Measurements from ENCODE around the gene RAB26.

The RAB26 gene

DNA sequence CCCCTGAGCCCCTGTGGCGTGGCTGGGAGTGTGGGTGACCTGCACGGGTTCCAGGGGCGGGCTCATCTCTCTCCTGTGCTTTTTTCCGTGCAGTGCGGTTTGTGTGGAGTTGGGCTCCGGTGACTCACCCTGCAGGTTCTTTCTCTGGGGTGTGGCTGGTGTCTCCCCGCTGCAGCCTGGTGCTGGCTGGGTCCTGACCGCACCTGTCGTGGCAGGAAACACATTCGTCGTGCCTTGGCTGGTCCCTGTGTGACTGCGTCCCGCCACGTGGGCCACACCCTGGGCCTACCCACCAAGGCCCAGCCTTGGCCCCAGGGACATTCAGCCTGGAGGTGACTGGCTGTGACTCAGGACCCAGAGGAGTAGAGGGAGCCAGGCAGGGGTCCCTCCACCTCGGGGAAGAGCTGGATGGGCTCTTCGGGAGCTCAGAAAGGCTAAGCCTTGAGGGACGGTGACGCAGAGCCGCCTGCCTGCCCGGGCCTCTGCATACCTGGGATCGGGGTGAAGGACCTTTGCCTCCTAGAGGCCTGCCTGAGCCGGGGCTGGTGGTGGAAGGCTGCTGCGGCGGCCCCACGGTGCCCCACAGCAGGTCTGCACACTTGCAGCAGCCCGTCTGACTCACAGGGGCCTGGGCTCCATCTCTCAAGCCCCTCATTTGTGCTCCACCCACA is 14.9 kb downstream of the RAB26 start:
- no peak for DNase-seq

DNA sequence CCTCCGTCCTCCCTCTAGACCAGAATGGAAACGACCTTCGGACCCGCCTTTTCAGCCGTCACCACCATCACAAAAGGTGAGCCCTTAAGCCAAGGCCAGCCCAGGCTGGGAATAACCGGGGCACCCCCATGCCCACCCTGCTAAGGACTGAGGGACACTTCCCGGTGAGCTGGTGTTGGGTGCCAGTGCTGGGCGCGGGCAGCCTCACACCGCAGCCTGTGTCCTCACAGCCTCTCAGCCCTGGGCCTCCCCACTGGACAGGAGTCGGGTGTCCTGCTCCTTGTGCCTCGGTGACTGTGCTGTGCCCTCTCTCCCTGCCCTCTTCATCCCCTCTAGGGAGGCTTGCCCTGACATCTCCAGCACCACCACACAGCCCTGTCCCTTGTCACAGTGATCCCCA is 17.4 kb downstream of the RAB26 start:
- DNase-seq, result no peak

DNA sequence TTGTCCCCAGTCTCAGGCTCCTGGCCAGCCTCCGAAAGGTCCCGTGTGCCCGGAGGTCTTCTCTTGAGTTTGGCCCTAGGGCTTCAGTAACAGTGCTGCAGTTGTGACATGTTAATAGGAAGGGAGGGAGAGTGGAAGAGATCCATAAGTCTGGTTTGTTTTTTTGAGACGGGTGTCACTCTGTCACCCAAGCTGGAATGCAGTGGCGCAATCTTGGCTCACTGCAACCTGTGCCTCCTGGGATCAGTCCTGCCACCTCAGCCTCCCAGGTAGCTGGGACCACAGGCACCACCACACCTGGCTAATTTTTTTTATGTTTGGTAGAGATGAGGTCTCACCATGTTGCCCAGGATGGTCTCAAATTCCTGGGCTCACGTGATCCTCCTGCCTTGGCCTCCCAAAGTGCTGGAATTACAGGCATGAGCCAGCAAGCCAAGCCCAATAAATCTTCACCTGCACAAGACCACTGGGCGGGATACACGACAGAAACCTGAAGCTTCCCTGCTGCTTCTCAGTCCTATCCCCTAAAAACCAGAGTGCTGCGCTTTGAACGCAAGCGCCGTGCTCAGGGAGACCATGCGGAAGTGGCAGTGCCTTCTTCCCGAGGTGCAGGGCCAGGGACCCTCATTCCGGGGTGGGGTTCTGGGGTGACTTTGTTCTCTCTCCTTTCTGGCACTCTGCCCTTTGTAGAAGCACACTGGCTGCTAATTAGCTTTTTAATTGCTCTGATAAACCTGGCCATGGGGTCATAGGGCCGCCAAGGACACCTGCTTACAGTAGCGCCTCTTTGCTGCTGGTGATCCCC is 18.0 kb downstream of the RAB26 start:
- DNase-seq, result peak; percentile 23

DNA sequence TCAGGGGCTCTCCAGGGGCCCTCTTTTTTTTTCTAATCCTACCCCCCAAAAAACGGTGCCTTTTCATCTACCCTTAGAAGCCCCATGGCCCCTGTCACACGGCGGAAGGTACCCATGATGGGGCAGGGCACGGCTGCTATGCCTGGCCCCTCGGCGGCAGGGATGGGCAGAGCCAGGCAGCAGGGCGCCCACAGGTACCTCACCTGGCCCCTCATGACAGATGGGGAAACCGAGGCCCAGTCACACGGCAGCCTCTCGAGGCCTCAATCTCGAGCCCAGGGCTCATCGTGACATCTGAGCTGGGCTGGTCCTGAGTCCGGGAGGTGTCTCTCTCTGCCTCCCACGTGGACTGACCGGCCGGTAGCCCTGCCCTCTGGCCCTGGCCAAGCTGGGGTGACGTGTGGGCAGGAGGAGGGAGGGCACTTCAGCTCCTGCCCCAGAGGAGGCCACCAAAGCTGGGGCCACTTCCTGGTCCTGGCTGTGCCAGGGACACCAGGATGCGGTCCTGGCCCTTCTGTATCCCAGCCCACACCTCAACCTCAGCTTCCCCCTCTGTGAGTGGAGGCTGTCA is 18.7 kb downstream of the RAB26 start:
- DNase-seq, result no peak

DNA sequence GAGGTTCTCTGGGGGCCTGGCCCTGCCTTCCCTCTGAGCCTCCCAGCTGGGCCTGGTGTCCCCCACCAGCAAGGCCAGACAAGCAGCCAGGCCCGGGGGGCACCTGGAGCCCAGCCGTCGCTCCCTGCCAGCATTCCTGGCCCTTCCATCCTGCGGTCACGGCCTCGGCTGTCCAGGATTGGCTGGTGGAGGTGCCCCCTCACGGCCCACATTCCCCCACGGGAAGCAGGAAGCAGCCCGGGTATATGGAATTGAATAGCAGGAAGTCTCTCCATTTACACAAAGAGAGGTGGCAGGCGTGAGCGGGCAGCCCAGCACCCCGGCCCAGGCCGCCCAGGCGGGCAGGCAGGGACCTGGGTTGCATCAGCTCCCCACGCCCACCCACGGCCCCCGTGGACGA is 21.7 kb downstream of the RAB26 start:
- no peak for DNase-seq

DNA sequence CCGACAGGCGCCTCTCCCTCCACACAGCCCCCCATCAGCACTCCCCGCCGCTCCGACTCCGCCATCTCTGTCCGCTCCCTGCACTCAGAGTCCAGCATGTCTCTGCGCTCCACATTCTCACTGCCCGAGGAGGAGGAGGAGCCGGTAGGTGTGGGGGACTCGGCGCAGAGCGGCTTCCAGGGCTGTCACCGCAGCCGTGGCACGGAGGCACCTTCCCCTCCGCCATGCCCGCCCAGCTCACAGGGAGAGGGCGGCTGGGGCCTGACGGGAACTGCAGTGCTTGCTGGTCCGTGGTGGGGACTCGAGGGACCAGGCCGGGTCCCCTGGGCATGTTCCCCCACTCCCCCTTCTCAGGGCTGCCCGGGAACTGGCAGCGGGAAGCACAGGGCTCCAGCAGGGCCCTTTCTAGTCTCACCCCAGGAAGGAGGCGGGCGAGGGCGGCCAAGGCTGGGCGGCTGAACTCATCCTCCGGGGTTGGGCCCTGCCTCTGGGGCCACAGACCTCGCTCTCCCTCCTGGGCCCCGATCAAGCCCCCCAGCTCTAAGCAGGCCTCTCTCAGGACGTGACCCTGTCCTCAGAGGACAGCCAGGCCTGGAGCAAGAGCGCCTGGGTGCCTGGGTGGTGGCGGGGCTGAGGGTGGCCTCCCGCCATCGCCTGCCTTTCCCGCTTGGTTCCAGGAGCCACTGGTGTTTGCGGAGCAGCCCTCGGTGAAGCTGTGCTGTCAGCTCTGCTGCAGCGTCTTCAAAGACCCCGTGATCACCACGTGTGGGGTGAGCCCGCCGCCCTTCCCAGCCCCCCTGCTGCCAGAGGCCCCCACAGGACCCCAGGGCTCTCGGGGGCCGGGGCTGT is 22.4 kb downstream of the RAB26 start:
- no peak for DNase-seq

DNA sequence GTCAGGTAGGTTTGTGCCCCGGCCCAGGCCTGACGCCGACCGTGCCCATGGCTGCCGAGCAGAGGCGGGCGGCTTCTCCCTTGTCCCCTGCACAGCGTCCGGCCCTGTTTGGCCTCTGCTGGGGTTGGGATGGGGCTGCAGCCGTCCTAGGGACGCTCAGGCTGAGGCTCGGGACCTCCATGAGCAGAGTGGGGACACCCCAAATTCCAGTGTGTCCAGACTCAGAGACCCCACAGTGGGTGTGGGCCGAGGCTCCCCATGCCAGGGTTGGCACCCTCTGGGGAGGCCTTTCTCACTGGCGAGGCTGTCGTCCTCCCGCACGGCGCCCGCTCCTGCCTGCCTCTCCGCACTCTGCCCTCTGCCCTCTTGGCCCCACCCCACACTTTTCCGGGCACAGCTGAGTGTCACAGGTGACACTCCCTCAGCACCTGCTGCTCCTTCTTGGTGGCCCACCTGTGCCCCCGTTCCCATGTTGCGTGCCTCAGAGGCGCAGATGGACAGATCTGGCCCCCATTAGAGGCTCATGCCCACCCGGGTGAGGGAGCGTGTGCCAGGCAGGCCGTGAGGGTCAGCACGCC is 23.3 kb downstream of the RAB26 start:
- no peak for DNase-seq

DNA sequence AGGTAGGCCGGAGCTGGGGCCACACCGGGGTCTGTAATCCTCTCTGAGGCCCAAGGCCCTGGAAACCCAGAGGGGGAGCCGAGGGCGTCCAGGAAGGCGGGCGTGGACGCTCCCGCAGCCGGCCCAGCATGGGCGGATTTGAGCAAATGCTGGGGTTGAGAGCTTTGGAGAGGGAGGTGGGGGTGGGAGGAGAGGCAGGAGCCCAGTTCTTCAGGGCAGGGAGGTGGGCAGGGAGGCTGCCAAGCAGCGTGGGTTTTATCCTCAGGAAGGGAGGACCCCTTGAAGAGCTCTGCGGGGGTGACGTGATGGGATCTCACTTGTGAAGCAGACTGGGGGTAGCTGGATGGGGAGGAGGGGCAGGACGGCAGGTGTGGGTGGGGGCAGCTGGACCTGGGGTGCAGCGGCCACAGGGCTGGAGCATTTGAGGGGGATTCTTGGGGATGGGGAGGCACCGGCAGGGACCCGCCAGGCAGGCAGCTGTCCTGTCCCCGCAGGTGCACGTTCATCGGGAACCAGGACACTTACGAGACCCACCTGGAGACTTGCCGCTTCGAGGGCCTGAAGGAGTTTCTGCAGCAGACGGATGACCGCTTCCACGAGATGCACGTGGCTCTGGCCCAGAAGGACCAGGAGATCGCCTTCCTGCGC is 24.4 kb downstream of the RAB26 start:
- DNase-seq, result no peak

DNA sequence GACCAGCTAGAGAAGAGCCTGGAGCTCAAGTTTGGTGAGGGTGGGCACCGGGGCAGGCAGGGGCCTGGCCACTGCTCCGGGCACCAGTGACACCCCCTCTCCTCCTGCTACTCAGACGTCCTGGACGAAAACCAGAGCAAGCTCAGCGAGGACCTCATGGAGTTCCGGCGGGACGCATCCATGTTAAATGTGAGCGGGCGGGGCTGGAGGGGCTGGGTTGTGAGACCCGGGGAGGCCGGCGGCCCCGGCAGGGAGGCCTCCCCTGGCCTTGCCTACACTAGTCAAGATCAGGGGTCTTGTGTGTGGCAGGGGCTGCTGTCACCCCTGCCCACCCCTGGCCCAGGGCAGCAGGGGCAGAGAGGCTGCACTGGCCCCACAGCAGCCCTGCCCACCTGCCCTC is 24.9 kb downstream of the RAB26 start:
- DNase-seq, result no peak

DNA sequence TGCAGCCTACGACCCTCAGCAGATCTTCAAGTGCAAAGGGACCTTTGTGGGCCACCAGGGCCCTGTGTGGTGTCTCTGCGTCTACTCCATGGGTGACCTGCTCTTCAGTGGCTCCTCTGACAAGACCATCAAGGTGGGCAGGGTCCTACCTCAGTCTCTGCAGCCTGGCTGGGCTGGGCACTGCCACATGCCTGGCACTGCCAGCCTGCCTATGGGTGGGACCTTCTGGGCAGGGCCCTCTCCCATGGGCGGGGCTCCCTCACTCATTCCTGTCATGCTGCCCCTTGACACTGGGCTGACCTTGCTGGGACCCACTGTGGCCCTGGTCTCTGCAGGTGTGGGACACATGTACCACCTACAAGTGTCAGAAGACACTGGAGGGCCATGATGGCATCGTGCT is 25.5 kb downstream of the RAB26 start:
- no peak for DNase-seq

DNA sequence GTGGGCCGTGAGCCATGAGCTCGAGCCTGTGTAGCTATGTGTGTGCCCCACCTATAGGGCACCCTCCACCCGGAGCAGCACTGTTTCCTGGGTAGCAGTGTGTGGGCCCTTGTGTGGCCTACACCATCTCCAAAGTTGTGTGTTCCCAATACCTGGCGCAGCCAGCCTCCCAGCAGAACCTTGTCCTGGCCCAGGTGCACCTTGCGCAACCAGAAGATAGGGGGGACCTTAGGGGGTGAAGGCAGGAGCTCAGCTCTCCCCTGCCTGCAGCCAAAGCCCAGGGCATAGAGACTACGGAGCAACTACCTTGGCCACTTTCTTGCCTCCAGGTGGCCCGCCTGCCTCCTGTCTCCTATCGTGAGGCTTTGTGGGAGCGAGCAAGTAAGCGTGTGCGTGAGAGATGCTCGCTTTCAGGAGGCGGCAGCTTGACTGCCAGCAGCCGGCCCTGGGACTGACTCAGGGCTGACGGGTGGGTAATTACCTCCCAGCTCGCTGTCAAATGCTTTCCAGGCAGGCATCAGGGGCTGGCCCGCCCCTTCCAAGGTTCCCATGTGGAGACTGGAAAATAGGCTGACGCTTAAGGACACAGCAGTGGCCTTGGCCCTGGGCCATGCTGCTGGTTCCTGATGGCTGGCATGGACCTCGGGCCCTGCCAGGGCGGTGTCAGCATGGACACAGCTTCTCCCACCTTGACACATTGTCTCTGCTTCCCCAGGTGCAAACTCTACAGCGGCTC is 26.1 kb downstream of the RAB26 start:
- no peak for DNase-seq

DNA sequence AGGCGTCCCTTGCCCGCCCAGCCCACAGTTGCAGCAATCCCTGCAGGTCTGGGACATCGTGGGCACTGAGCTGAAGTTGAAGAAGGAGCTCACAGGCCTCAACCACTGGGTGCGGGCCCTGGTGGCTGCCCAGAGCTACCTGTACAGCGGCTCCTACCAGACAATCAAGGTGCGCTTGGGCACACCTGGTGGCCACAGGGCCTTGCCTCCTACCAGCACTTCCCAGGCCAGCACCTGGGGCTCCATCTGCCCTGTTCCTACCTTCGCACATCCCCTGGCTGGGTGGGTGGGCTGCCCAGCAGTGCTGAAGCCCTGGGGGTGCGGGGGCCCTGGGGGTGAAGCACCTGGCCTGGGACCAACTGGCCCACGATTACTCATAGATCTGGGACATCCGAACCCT is 27.0 kb downstream of the RAB26 start:
- no peak for DNase-seq

DNA sequence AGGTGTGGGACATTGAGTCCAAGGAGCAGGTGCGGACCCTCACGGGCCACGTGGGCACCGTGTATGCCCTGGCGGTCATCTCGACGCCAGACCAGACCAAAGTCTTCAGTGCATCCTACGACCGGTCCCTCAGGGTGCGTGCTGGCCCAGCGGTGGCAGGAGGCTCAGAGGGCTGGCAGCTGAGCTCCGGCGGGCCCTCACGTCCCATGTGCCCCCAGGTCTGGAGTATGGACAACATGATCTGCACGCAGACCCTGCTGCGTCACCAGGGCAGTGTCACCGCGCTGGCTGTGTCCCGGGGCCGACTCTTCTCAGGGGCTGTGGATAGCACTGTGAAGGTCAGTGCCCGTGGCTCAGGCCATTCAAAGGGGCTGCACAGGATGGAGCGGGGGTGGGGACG is 27.6 kb downstream of the RAB26 start:
- no peak for DNase-seq

DNA sequence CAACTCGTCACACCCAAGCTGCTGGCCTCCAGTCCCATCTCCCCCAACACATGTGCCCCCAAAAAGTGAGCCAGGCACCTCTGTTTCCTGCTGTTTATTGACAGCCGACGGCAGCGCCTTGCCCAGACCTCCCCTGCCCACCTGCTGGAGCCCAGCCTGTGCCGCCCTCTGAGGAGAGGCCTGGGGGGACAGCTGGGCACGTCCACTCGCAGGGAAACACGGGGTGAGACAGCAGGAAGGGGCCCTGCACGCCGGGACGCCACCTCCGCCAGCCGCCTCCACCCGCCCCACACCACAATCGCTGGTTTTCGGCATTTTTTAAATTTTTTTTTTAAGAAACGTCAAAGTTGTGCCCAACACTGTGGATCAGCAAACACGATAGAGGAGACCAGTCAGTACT is 28.7 kb downstream of the RAB26 start:
- DNase-seq, result no peak

DNA sequence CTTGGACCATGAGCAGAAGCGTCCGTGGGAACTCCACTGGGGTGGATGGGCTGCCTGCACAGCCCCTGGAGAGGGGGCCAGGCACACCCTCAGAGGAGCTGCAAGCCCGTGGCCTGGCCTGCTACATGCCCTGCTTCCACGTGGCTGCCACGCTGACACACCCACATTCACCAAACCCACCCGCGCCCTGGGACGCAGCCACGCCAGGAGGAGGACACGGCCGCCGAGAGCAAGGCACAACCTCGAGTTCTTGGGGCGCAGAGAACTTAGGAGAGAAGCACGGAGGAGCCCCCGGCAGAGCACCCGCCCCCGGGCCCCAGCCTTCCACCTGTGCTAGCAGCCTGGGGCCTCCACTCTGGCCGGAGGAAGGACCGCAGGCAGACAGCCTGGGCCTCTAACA is 29.1 kb downstream of the RAB26 start:
- DNase-seq, result no peak

DNA sequence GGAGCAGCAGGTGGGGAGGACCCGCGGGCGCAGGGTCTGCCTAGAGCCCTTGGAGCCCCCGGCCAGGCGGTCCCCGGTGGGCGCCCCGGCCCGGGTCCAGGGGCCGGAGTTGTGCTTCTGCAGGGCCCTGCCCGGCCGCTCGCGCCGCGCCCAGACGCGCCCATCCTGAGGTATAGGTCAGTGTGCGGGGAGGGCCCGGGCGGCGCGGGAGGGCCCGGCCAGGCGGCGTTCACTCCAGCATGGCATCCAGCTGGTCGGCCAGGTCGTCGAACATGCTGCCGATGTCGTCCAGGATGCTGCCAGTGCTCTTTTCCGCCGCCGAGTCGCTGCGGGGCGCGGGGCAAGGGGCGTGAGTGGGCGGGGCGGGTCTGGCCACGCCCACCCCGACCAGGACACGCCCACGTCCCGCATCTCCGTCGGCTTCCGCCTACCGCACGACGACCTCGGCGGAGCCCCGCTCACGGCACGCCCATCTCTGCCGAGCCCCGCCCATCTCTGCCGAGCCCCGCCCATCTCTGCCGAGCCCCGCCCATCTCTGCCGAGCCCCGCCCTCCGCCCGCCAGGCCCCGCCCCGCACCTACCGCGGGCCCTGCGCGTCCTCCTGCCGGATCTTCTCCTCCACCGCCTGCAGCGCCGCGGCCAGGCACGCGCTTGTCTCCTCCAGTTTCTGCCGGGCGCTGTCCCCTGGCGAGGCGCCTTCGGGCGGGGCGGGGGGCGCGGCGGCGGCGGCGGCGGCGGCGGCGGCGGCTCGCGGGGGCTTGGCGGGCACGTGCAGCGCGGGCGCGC is 30.1 kb downstream of the RAB26 start:
- DNase-seq, result peak; percentile 72

DNA sequence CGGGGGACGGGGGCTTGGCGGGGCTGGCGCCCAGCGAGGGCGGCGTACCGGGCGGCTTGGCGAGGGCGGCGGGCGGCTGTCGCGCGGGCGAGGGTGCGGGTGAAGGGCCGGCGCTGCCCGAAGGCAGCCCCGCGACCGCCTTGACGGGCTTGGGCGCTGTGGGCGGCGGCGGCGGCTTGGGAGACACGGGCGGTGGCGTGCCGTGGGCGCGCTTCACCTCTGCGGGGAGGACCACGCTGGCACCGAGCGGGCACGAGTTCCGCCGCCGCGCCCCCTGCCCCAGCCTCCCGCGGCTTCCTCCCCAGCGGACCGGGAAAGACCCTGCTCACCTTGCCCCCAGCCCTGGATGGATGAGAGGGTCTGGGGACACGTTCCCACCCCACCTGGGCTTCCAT is 30.7 kb downstream of the RAB26 start:
- no peak for DNase-seq

DNA sequence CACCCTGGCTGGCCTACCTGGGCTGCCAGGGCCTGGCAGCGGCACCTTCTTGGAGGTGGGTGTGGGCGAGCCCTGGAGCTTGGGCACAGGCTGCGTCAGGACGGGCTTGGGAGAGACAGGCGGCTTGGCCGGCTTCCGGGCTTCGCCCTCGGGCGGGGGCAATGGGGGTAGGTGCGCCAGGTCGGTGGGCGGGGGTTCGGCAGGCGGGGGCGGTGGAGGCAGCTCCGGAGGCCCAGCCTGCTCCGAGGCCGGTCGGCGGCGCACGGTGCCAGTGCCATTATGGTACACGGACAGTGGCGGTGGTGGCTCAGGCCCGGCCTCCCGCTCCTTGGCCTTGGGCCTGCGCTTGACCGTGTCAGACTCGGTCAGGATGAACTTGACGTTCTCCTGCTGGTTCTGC is 31.2 kb downstream of the RAB26 start:
- no peak for DNase-seq

DNA sequence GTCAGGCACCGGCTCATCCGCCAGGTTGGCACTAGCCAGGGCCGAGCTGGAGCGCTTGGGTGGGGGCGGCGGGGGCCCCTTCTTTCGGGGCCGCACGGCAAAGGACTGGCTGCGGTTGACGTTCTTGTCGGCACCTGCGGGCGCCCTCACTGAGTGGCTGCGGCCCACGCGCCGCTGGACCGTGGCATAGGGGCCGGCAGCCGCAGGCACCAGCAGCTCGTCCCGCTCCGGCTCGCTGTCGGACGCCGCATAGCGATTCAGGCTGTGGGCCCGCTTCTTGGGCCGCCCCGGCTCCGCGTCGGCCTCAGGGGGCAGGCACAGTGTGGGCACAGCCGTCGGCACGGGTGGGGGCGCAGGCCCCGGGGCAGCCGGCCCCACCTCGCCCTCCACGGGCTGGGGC is 32.0 kb downstream of the RAB26 start:
- DNase-seq, result no peak

DNA sequence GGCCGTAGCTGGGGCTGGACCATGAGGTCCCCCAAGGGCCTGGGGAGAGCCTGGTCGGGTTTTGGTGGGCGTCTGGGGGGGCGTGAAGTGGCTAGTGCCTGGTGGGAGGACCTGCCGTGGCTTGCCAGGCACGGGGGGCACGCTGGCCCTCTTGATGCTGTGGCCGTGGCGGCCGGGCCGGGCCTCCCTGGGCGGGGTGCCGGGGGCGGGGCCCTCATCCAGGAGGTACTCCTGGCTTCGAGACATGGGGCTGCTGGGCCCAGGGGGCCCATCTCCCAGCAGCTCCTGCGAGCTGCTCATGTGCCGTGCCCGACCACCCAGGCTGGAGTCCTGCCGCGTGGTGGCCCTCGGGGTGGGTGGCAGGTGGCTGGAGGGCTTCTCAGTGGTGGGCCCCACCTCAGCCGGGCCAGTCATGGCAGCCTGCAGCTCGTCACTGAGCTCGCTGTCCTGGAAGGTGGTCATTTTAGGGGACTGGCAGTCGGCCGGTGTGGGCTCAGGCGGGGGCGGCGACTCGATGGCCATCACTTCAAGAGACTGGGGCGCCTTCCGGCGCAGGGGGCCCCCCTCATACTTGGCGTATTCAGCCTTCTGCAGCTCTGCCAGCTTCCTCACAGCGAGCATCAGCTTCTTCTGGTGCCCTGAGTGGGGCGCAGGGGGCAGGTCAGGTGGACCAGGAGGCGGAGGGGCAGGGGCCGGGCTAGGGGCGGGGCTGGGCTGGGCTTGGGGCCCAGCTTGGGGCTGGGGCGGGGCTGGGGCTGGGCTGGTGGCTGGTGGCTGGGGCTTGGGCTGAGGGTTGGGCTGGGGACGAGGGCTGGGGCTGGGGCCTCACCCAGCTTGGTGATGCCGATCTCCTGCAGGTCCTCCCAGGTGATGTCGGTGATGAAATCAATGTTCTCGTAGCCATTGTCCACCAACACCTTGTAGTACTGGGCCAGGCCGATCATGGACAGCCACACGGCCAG is 32.8 kb downstream of the RAB26 start:
- DNase-seq, result no peak
